ENCODE results near the gene THSD4.

GRCh38 chr15:71281256-71281655 is 166.0 kb downstream of the THSD4 start:
- TF ChIP-seq CTCF (IDR thresholded peaks at IDR 0.05; ENCODE audit: low read depth, low read length, poor library complexity, severe bottlenecking) (no peak), EZH2phosphoT487 (IDR thresholded peaks at IDR 0.05; ENCODE audit: borderline replicate concordance, low read length) (no peak)
